ENCODE data around the gene SYNDIG1. TPM values are rescaled to one million over a fixed set of nuclear protein-coding genes. Genes with fewer than 3 reads are reported as not detected.

Gene SYNDIG1
- total RNA-seq, 1 experiment from 2014 or later = not detected

DNA sequence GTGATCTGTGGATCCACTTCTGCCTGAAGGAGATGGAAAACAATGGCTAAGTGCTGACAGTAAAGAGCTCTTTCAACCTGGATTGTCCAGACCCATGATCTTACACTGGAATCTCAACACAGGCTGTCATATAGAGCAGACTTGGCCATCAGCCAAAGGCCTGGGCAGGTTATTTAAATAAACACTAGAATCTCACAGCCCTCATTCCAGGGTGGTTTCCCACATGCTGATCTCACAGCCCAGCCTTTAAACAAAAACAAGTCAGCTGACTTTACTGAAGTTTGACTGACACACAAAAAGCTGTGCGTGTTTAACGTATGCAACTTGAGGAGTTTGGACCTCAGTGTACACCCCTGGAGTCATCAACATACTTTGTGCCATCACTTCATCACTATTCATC, 28.4 kb downstream of the SYNDIG1 start:
- Histone ChIP-seq H3K4me1 (ENCODE audit: control insufficient read depth, insufficient read depth, low read length) (no peaks in the 10 kb centered on the region), H3K4me3 (ENCODE audit: low read depth in 2 of 2, low read length in 2 of 2) (no peak overlapping the region), H3K9me3 (ENCODE audit: control insufficient read depth, insufficient read depth, low read depth, low read length) (no peaks in the 10 kb centered on the region), H3K27ac (ENCODE audit: low read length) (no peak overlapping the region), H3K27me3 (ENCODE audit: control insufficient read depth, insufficient read depth, low read length) (peaks cover 3% of the 10 kb centered on the region), H3K36me3 (ENCODE audit: control insufficient read depth, insufficient read depth, low read length) (no peaks in the 10 kb centered on the region)
- intact Hi-C loops (cut with micrococcal nuclease; ENCODE audit: unreplicated experiment) (no loop called here), in situ Hi-C loops (cut with HindIII; ENCODE audit: low pct_unique_long_range_greater_than_20kb, low sequenced_read_pairs) (no loop called here)
- ATAC-seq = no peak
- ChIA-PET CTCF (no interaction called here), POLR2A (no interaction called here)
- TF ChIP-seq SIN3A (IDR thresholded peaks at IDR 0.05; ENCODE audit: borderline replicate concordance, insufficient read depth, low read depth, low read length) = no peak
- DNase-seq (ENCODE audit: low read depth, low spot score) = no peak
- BruUV-seq (replicated peaks) = no TSS peak

DNA sequence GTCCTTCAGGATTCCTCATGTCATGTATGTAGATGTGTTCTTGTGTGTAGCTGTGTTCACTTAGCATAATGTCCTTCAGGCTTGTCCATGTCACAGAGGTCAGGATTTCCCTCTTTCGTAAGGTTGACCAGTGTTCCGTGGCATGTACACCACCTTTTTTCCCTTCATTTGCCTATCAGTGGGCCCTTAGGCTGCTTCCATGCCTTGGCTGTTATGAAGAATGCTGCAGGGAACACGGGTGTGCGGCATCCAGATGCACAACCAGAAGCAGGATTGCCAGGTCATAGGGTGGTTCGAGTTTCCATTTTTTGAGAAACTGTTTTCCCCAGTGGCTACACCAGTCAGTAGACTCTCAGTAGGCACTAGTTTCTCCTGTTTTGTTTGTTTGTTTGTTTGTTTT, 29.2 kb downstream of the SYNDIG1 start:
- Histone ChIP-seq H3K4me3 (ENCODE audit: low read depth in 2 of 2, low read length in 2 of 2) (no peak overlapping the region), H3K27me3 (ENCODE audit: control insufficient read depth, insufficient read depth, low read length) (peaks cover 7% of the 10 kb centered on the region), H3K9me3 (ENCODE audit: control insufficient read depth, insufficient read depth, low read depth, low read length) (no peaks in the 10 kb centered on the region), H3K36me3 (ENCODE audit: control insufficient read depth, insufficient read depth, low read length) (no peaks in the 10 kb centered on the region), H3K27ac (ENCODE audit: low read length) (no peak overlapping the region), H3K4me1 (ENCODE audit: control insufficient read depth, insufficient read depth, low read length) (no peaks in the 10 kb centered on the region)
- ChIA-PET CTCF (no interaction called here), POLR2A (no interaction called here)
- TF ChIP-seq SIN3A (IDR thresholded peaks at IDR 0.05; ENCODE audit: borderline replicate concordance, insufficient read depth, low read depth, low read length) (no peak), POLR2AphosphoS5 (IDR thresholded peaks at IDR 0.05; ENCODE audit: low read depth, low read length) (no peak), TCF7L2 (IDR thresholded peaks at IDR 0.05; ENCODE audit: low read depth, low read length) (no peak)
- TF ChIP-seq, protein P1, sequence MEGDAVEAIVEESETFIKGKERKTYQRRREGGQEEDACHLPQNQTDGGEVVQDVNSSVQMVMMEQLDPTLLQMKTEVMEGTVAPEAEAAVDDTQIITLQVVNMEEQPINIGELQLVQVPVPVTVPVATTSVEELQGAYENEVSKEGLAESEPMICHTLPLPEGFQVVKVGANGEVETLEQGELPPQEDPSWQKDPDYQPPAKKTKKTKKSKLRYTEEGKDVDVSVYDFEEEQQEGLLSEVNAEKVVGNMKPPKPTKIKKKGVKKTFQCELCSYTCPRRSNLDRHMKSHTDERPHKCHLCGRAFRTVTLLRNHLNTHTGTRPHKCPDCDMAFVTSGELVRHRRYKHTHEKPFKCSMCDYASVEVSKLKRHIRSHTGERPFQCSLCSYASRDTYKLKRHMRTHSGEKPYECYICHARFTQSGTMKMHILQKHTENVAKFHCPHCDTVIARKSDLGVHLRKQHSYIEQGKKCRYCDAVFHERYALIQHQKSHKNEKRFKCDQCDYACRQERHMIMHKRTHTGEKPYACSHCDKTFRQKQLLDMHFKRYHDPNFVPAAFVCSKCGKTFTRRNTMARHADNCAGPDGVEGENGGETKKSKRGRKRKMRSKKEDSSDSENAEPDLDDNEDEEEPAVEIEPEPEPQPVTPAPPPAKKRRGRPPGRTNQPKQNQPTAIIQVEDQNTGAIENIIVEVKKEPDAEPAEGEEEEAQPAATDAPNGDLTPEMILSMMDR (IDR thresholded peaks at IDR 0.05) = no peak
- TF ChIP-seq, protein P2, sequence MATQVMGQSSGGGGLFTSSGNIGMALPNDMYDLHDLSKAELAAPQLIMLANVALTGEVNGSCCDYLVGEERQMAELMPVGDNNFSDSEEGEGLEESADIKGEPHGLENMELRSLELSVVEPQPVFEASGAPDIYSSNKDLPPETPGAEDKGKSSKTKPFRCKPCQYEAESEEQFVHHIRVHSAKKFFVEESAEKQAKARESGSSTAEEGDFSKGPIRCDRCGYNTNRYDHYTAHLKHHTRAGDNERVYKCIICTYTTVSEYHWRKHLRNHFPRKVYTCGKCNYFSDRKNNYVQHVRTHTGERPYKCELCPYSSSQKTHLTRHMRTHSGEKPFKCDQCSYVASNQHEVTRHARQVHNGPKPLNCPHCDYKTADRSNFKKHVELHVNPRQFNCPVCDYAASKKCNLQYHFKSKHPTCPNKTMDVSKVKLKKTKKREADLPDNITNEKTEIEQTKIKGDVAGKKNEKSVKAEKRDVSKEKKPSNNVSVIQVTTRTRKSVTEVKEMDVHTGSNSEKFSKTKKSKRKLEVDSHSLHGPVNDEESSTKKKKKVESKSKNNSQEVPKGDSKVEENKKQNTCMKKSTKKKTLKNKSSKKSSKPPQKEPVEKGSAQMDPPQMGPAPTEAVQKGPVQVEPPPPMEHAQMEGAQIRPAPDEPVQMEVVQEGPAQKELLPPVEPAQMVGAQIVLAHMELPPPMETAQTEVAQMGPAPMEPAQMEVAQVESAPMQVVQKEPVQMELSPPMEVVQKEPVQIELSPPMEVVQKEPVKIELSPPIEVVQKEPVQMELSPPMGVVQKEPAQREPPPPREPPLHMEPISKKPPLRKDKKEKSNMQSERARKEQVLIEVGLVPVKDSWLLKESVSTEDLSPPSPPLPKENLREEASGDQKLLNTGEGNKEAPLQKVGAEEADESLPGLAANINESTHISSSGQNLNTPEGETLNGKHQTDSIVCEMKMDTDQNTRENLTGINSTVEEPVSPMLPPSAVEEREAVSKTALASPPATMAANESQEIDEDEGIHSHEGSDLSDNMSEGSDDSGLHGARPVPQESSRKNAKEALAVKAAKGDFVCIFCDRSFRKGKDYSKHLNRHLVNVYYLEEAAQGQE (IDR thresholded peaks at IDR 0.05; ENCODE audit: insufficient read depth in 1 of 2, low read depth in 2 of 2, low read length in 1 of 2) = no peak
- intact Hi-C loops (cut with micrococcal nuclease; ENCODE audit: unreplicated experiment) = no loop called here
- DNase-seq (ENCODE audit: low read depth, low spot score) = no peak
- no TSS peak for BruUV-seq (replicated peaks)
- in situ Hi-C loops (cut with HindIII; ENCODE audit: low pct_unique_long_range_greater_than_20kb, low sequenced_read_pairs) = no loop called here
- ATAC-seq = no peak

DNA sequence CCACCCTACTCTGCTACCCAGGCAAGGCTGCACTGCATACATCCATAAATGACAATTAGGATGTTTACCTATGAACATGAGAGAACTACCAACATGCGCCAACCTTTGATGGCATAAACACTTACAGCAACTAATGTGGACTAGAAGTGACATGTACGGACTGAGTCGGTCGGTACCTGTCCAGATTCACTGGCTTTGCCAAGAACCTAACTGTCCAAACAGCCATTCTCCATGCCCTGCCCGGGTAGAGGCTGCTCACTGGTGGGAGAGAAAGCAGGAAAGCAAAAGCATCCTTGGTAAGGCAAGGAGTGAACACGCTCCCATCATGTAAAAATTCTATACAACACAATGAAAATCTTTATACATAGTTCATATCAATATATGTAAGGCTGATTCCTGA, 30.0 kb downstream of the SYNDIG1 start:
- DNase-seq (ENCODE audit: low read depth, low spot score) (no peak), ATAC-seq (no peak)
- BruUV-seq (replicated peaks) = no TSS peak
- TF ChIP-seq POLR2AphosphoS5 (IDR thresholded peaks at IDR 0.05; ENCODE audit: low read depth, low read length) (no peak), SIN3A (IDR thresholded peaks at IDR 0.05; ENCODE audit: borderline replicate concordance, insufficient read depth, low read depth, low read length) (no peak), TCF7L2 (IDR thresholded peaks at IDR 0.05; ENCODE audit: low read depth, low read length) (no peak)
- TF ChIP-seq, protein P1 (IDR thresholded peaks at IDR 0.05) = no peak
- TF ChIP-seq, protein P2 (IDR thresholded peaks at IDR 0.05; ENCODE audit: insufficient read depth in 1 of 2, low read depth in 2 of 2, low read length in 1 of 2) = no peak
- Histone ChIP-seq H3K4me3 (ENCODE audit: low read depth in 2 of 2, low read length in 2 of 2) (no peak overlapping the region), H3K9me3 (ENCODE audit: control insufficient read depth, insufficient read depth, low read depth, low read length) (no peaks in the 10 kb centered on the region), H3K36me3 (ENCODE audit: control insufficient read depth, insufficient read depth, low read length) (no peaks in the 10 kb centered on the region), H3K27ac (ENCODE audit: low read length) (no peak overlapping the region), H3K27me3 (ENCODE audit: control insufficient read depth, insufficient read depth, low read length) (peaks cover 7% of the 10 kb centered on the region), H3K4me1 (ENCODE audit: control insufficient read depth, insufficient read depth, low read length) (no peaks in the 10 kb centered on the region)
- POLR2A ChIA-PET = no interaction called here
- in situ Hi-C loops (cut with HindIII; ENCODE audit: low pct_unique_long_range_greater_than_20kb, low sequenced_read_pairs) (no loop called here), intact Hi-C loops (cut with micrococcal nuclease; ENCODE audit: unreplicated experiment) (no loop called here)
- CTCF ChIA-PET = no interaction called here

All from Panc1 (cell line).